ENCODE results near the gene ZNF83. TPM values are rescaled to one million over a fixed set of nuclear protein-coding genes. Genes with fewer than 3 reads are reported as not detected.
"Not testable (repeated sequence)": the region's sequence is repeated elsewhere in the genome, so short reads cannot be mapped to it uniquely, and the experiment has no call there.

The ZNF83 gene
- total RNA-seq (2014; rRNA removed; shearing (Covaris generic); ENCODE audit: low replicate concordance): 18.5 and 29.2 TPM in 2 replicates

DNA sequence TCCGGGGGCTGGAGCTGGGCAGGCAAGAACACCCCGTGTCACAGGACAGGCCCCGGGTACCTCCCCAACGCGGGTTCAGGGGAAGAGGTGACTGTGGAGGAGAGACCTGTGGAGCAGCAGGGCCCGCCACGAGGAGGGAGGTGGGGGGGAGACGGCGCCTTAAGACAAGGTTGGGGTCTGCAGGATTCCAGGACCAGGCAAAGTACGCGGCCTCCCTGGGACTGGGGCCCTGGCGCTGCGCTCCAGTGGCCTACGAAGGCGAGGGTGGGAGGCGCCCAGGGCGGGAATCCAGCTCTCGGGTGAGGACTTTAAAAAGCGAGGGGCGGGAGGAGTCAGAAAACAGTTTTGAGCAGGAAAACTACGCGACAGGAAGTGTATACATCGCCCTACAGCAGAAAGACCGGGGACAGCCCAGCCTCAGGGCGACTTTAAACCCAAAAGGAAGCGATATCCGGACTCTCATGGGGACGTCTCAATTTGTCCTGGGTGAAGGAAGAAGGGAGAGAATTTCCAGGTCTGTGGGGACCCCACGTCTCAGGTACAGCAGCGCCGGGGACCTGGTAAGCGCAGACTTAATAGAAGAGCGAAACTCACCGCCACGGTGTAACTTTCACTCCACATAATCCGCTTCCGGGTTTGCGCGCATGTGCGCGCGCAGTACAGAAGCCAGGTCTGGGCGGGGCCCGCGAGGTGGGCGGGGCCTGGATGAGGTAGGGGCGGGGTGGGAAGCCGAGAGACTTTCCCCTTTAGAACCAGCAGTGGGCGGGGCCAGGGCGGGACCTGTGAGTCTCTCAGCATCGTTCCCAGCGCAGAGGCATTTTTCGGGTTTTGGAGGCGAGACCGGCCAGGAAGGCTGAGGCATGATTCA lies at the start of gene ZNF83:
Gene ZNF83, minus strand, starts transcription at position 638 of the 868 bp plus-strand sequence.
- DNase-seq: peak; percentile 89
- Histone ChIP-seq H3K9me3 (no peaks in the 10 kb centered on the region), H3K4me3 (peak within 1 kb of the TSS; percentile 65)

DNA sequence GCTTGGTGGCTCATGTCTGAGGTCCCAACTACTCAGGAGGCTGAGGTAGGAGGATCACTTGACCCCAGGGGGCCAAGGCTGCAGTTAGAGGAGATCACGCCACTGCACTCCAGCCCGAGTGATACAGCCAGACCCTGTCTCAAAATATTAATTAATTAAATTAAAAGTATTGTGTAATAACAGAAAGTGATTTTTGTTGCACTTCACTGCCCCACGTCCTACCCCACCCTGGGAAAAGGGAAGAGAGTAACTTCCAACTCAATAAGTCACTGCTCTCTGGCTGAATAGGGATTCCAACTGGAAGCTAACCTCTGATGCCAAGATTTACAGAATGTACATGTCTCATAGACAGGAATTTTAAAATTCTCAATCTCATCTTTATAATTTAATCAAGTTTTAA lies 49.5 kb upstream of the ZNF83 start:
- Histone ChIP-seq H3K9me3 (peaks cover 4% of the 10 kb centered on the region), H3K27me3 (no peaks in the 10 kb centered on the region), H3K4me3 (no peak overlapping the region), H3K36me3 (peaks cover 35% of the 10 kb centered on the region)
- DNase-seq: no peak

More for the DNA sequence above, at the start of gene ZNF83:
- H3K36me3 ChIP-seq: 0 out of 2 replicates have a peak, but pooled peaks cover 2% of the 10 kb centered on the region
- H3K27me3 ChIP-seq: no peaks in the 10 kb centered on the region

DNA sequence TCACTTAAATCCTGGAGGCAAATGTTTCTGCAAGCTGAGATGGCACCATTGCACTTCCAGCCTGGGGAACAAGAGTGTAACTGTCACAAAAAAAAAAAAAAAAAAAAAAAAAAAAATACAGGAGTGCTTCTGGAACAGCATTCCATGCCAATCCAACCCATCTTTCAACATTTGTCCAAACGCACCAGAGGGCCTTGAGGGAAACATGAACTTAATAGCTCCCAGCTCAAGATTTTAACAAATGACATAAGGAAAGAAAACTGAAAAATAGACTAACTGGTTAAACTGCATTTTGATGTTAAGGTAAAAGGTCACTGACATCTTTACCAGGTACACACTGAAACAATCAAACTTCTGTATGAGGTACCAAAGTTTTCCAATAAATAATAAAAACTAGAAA lies 47.7 kb upstream of the ZNF83 start:
- H3K27me3 ChIP-seq: no peaks in the 10 kb centered on the region
- no peaks in the 10 kb centered on the region for H3K9me3 ChIP-seq
- H3K36me3 ChIP-seq: peaks cover 51% of the 10 kb centered on the region
- no peak for DNase-seq
- H3K4me3 ChIP-seq: no peak overlapping the region

GRCh38 chr19:52681216-52681615 lies 43.1 kb upstream of the ZNF83 start:
- H3K9me3 ChIP-seq, H3K27me3 ChIP-seq, H3K4me3 ChIP-seq, DNase-seq: not testable (repeated sequence)
- peaks cover 66% of the 10 kb centered on the region for H3K36me3 ChIP-seq

DNA sequence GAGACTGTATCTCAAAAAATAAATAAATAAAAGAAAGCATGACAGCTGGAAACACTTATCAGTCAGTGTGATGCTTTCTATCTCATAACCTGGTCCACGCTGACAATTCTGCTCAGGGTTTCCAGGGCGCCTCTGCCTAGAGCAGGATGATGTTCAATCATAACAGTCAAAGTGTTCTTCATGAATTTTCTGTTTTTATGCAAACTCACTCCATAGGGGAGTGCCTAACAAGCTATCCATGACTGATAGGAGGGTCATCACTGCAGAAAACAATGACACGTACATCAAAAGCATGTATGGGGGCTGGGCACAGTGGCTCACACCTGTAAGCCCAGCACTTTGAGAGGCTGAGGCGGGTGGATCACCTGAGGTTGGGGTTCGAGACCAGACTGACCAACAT lies 41.4 kb upstream of the ZNF83 start:
- DNase-seq: no peak
- 0 out of 2 replicates have a peak, but pooled peaks cover 3% of the 10 kb centered on the region for H3K9me3 ChIP-seq
- peaks cover 60% of the 10 kb centered on the region for H3K36me3 ChIP-seq
- no peaks in the 10 kb centered on the region for H3K27me3 ChIP-seq
- no peak overlapping the region for H3K4me3 ChIP-seq

DNA sequence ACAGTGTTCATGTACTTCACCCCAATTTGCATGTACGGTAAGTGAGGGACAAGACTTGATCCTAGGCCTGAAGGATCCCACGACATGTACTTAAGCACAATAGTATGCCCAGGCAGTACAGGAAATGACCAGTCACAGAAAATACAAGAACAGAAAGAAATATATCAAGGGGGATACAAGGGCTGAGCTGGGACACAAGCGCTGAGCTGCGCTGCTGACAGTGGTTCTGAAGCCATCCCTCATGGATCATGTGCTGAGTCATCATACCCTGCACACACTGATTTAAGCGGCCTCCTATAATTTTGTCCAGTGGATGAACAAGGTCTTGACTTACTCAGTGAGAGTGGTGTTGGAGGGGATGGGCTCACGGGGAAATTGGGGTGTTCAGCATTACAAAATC lies 37.1 kb upstream of the ZNF83 start:
- H3K27me3 ChIP-seq, H3K4me3 ChIP-seq, DNase-seq, H3K9me3 ChIP-seq: not testable (repeated sequence)
- H3K36me3 ChIP-seq: peaks cover 63% of the 10 kb centered on the region

- Histone ChIP-seq H3K9me3 (0 out of 2 replicates have a peak, but pooled peaks cover 3% of the 10 kb centered on the region), H3K36me3 (peaks cover 60% of the 10 kb centered on the region), H3K4me3 (no peak overlapping the region), H3K27me3 (no peaks in the 10 kb centered on the region)
- DNase-seq: peak; percentile 28
These were observed 34.9 kb upstream of the ZNF83 start for GRCh38 chr19:52673014-52673413.

- no peak overlapping the region for H3K4me3 ChIP-seq
- peaks cover 66% of the 10 kb centered on the region for H3K36me3 ChIP-seq
- no peaks in the 10 kb centered on the region for H3K9me3 ChIP-seq
- no peak for DNase-seq
- H3K27me3 ChIP-seq: no peaks in the 10 kb centered on the region
These were observed 31.9 kb upstream of the ZNF83 start for GRCh38 chr19:52670046-52670445.

DNA sequence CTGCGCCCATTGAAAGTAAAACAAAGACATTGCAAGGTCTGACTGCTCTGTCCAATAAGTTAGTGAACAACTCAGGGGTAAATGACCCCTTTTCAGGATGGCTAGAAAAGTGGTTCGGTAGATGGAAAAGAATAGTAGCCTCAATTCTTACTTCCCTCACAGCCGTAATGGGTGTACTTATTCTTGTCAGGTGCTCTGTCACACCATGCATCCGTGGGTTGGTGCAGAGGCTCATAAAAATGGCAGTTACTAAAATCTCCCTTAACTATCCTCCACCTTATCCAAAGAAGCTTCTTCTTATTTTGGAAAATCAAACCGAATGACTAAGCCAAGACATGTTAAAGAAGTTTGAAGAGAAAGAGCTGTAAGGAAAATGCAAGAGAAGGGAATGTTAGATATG lies 31.4 kb upstream of the ZNF83 start:
- Histone ChIP-seq H3K4me3 (no peak overlapping the region), H3K9me3 (no peaks in the 10 kb centered on the region), H3K27me3 (no peaks in the 10 kb centered on the region), H3K36me3 (peaks cover 70% of the 10 kb centered on the region)
- DNase-seq: no peak

- peaks cover 66% of the 10 kb centered on the region for H3K36me3 ChIP-seq
- DNase-seq: no peak
- H3K4me3 ChIP-seq: no peak overlapping the region
- no peaks in the 10 kb centered on the region for H3K9me3 ChIP-seq
- H3K27me3 ChIP-seq: no peaks in the 10 kb centered on the region
These were observed 29.8 kb upstream of the ZNF83 start for GRCh38 chr19:52667972-52668371.

DNA sequence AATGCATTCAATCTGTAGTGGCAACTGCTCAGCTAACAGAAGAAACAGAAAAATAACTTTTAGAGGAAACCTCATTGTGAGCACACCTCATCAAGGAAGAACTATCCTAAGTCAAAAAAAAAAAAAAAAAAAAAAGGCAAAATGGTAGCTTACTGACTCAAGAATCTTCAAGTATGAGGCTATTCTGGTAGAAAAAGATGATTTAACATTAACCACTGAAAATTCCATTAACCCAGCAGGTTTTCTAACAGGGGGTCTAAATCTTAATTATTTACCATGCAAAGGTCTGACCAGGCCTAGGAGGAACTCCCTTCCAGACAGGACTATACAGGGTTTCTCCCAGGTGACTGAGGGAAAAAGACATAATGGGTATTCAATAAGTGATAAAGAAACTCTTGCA lies 28.4 kb upstream of the ZNF83 start:
- no peaks in the 10 kb centered on the region for H3K27me3 ChIP-seq
- DNase-seq: no peak
- no peak overlapping the region for H3K4me3 ChIP-seq

DNA sequence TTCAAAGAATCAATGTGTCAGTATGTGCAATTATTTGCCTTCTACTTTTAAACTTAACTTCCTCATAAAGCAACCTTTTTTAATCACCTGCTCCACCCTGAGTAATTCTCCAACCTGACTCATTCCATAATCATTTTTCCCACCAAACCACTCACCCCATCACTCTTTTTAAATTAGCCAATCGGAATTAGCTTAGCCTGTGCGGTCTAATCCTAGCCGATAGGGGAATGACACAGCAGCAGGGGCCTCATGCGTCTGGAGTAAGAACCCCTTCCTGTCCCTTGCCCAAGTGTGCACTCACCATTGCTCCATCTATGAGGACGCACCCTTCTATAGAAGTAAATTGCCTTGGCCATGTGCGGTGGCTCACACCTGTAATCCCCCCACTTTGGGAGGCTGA lies 27.4 kb upstream of the ZNF83 start:
- Histone ChIP-seq H3K9me3 (no peaks in the 10 kb centered on the region), H3K27me3 (no peaks in the 10 kb centered on the region), H3K4me3 (no peak overlapping the region), H3K36me3 (peaks cover 72% of the 10 kb centered on the region)
- DNase-seq: no peak

More for the DNA sequence above, 28.4 kb upstream of the ZNF83 start:
- H3K36me3 ChIP-seq: peaks cover 74% of the 10 kb centered on the region
- no peaks in the 10 kb centered on the region for H3K9me3 ChIP-seq

DNA sequence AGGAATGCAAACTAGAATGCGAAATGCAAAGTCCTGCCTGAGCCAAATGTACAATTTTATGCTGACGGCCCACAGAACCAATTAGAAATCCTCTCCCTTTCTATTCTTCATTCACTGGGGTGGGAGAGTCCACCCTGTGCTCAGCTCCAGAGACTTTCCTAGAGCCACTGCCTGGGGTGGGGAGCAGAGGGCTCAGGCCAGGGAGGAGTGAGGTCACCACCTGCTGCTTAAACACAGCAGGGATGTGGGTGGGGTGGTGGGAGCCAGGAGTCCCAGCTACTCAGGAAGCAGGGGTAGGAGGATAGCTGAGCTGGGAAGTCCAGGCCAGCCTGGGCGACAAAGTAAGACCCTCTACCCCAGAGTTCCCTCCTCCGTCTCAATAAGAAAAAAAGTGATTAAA lies 26.9 kb upstream of the ZNF83 start:
- Histone ChIP-seq H3K36me3 (peaks cover 72% of the 10 kb centered on the region), H3K4me3 (no peak overlapping the region), H3K27me3 (no peaks in the 10 kb centered on the region), H3K9me3 (no peaks in the 10 kb centered on the region)
- DNase-seq: peak; percentile 18

- H3K27me3 ChIP-seq: no peaks in the 10 kb centered on the region
- no peak overlapping the region for H3K4me3 ChIP-seq
- H3K9me3 ChIP-seq: no peaks in the 10 kb centered on the region
- DNase-seq: no peak
- H3K36me3 ChIP-seq: peaks cover 72% of the 10 kb centered on the region
These were observed 26.3 kb upstream of the ZNF83 start for GRCh38 chr19:52664461-52664860.

DNA sequence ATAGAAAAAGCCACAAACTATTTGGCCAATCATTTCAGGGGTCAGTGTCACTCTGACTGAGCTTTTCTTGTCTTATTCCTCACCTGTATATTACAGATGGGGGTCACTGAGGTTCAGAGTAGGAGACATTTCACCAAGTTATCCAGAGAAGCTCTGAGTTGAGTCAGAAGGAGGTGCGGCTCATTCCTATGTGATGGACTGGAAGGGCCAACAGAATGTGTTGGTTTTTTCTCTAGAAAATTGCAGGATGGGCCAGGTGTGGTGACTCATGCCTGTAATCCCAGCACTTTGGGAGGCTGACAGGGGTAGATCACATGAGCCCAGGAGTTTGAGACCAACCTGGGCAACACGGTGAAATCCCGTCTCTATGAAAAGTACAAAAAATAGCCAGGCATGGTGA lies 24.5 kb upstream of the ZNF83 start:
- Histone ChIP-seq H3K4me3 (no peak overlapping the region), H3K27me3 (no peaks in the 10 kb centered on the region), H3K36me3 (peaks cover 74% of the 10 kb centered on the region), H3K9me3 (no peaks in the 10 kb centered on the region; the same call in 1 of the 2 replicates)
- no peak for DNase-seq

DNA sequence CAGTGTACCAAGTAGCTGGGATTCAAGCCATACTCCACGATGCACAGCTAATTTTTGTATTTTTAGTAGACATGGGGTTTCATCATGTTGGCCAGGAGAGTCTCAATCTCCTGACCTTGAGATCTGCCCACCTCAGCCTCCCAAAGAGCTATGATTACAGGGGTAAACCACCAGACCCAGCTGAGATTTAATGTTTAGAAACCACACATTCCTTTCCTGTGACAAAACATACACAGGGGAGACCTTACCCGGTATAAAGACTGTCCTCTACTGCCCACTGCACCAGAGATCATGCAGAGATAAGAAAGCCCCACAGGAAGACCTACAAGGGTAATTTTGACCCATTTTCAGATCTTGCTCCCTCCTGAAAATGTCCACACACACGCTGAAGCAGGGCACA lies 22.8 kb upstream of the ZNF83 start:
- Histone ChIP-seq H3K36me3 (peaks cover 77% of the 10 kb centered on the region), H3K4me3 (no peak overlapping the region), H3K27me3 (no peaks in the 10 kb centered on the region), H3K9me3 (no peaks in the 10 kb centered on the region; the same call in 1 of the 2 replicates)
- no peak for DNase-seq

GRCh38 chr19:52659013-52659412 lies 20.9 kb upstream of the ZNF83 start:
- Histone ChIP-seq H3K36me3 (peaks cover 81% of the 10 kb centered on the region), H3K27me3 (no peaks in the 10 kb centered on the region), H3K4me3 (no peak overlapping the region)

DNA sequence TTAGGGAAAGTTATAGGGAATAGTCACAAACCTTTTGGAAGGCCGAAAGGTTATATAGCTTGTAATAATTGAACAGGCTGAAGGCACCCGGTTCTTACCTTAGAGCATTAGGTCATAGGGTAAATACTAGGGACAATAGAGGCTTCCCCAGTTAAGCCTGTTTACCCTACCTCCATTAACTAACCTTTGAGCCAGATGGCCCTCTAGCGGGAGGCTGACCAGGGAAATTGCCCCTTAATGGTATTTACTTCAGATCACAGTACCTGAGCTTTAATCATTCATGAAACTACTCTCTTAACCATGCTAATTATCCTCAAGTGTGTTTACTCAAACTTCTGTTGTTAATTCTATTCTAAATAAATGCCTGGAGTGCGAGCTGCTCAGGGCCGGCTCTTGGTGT lies 20.4 kb upstream of the ZNF83 start:
- DNase-seq: no peak
- Histone ChIP-seq H3K27me3 (no peaks in the 10 kb centered on the region), H3K36me3 (peaks cover 85% of the 10 kb centered on the region), H3K4me3 (no peak overlapping the region), H3K9me3 (peaks cover 8% of the 10 kb centered on the region)

More at GRCh38 chr19:52659013-52659412, 20.9 kb upstream of the ZNF83 start:
- peaks cover 4% of the 10 kb centered on the region for H3K9me3 ChIP-seq
- no peak for DNase-seq
